NCI-H146 treated with DMSO at 0.1 percent for 48 hours (cell line): Measurements from ENCODE around the gene ATRNL1.
"Not testable (repeated sequence)": the region's sequence is repeated elsewhere in the genome, so short reads cannot be mapped to it uniquely, and the experiment has no call there.

Source experiments
- DNase-seq: peaks from one replicate; lab custom pipeline; 2025; ENCODE audit not compliant: unreplicated experiment; lab: John Stamatoyannopoulos, UW

The ATRNL1 gene

DNA sequence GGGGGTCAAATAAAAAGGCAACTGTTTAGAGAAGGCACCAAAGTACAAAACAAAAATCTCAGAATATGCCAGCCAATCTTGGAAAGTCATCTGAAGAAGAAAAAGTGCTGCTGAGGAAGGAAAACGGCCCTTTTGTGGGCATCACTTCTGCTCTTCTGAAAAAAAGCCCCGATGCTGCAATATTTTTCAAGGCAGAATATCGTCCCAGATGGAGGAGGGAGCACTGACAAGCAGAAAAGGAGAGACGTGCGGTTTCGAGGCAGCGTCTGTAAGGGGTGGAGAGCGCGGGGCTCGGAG is 959 bp upstream of the ATRNL1 start:
- no peak for DNase-seq

DNA sequence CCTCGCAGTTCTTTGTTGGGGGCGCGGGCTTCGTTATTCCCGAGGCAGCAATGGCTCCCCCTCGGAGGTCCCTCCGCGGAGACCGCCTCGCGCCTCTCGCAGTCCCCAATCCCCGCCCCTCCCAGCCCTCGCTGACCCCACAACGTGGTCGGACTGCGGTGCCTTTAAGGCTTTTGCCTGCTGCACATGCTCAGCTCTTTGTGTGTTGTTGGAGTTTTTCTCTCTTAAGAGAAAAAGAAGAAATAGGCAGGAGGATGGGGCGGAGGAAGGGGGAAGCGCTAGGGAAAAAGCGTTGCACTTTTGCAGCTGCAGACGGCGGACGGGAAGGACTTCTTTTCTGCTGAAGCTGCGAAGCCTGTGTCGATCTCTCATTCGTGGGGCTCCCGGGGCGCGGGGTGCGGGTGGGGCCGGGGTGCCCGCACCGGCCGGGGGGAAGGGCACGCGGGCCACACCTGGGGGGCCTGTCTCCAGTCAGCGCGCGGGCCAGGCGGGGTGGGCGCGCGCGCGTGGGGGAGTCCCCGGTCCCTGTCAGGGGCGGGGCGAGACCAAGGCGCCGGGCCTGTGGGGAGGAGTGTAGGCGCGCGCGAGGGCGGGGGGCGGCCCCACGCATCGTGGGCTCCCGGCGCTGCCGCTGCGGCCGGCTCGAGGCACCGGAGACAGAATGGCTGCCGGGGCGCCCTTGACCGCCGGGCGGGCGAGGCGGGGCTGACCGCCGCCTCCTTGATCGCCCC is 445 bp upstream of the ATRNL1 start:
- peak; percentile 9 for DNase-seq

DNA sequence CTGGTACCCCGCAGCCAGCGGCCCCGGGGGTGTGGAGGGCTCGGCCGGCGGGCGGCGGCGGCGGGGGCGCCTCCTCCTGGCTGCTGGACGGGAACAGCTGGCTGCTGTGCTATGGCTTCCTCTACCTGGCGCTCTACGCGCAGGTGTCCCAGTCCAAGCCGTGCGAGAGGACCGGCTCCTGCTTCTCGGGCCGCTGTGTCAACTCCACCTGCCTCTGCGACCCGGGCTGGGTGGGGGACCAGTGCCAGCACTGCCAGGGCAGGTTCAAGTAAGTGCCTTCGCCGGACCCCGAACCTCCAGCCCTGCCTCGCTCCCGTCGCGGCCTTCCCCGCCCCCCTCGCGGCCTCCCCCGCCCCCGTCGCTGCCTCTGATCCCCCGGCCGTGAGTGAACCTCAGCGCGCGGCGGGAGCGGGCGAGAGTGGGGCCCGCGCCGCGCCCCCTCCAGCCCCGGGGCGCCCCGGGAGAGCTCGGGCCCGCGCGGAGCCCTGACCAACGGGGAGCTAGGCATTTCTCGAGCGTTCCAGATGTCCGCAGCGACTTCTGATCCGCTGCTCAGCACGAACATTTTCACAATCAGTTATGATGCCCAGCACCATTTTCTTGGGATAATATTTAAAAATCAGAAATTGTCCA is 727 bp downstream of the ATRNL1 start:
- DNase-seq = no peak

DNA sequence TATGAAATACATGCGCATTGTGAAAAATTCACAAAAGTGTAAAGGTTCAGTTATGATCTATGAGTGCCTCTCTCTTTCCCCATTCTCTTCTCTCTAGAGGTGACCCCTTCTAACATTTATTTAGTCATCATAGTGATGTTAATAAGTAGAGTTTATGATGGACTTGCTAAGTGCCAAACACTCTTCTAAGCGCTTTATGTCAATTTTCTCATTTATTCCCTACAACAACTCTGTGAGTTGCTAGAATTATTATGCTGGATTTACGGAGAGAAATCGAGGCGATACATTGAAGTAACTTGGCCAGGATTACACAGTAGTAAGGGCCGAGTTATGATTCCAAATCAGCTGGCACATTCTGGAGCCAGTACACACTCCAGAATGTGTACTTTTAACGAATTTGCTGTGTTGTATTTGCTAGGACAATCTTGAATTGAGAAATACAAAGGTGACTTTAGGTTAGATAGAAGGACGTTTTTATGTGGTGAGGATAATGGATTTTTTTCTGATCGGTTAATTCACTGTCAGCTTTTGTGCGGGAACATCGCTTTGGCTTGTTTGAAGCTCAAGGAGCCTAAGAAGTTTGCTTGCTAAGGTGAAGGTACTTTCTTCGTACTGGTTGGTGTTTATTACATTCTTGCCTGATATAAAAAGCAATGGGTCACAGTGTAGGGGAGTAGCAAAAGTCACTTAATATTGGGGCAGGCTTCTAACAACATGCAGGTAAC is 1.4 kb downstream of the ATRNL1 start:
- DNase-seq = no peak

DNA sequence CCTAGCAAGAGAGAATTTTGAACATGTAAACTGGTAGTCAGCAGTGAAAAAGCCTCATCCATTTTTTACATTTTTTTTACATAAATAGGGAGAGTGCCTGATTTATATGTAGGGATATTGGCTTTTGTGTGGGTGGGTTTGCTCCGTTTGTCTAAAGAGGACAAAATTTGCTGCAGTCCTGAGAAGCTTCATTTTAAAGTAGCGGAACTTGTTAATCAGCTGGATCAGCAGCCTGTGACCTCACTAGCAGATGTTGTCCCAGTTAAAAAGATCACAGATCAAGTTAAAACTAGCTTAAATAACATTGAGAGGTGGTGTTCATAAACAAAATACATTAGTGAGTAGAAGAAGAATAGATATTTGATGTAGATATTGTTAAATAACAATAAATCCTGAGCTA is 2.6 kb downstream of the ATRNL1 start:
- no peak for DNase-seq

DNA sequence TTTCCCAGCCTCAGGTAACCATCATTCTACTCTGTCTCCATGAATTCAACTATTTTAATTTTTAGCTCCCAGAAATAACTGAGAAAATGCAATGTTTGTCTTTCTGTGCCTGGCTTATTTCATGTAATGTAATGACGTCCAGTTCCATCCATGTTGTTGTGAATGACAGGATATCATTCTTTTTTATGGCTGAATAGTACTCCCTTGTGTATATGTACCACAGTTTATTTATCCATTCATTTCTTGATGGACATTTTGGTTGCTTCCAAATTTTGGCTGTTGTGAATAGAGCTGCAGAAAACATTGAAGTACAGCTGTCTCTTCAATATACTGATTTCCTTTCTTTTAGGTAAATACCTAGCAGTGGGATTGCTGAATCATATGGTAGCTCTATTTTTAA is 10.5 kb downstream of the ATRNL1 start:
- DNase-seq = no peak

DNA sequence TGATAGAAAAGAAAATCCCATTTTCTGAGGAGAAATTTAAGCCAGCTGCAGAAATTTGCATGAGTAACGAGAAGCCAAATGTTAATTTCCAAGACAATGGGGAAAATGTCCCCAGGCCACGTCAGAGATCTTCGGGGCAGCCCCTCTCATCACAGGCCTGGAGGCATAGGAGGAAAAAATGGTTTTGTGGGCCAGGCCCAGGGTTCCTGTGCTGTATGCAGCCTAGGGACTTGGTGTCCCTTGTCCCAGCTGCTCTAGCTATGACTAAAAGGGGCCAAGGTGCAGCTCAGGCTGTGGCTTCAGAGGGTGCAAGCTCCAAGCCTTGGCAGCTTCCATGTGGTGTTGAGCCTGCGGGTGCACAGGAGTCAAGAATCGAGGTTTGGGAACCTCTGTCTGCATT is 12.2 kb downstream of the ATRNL1 start:
- DNase-seq = not testable (repeated sequence)

DNA sequence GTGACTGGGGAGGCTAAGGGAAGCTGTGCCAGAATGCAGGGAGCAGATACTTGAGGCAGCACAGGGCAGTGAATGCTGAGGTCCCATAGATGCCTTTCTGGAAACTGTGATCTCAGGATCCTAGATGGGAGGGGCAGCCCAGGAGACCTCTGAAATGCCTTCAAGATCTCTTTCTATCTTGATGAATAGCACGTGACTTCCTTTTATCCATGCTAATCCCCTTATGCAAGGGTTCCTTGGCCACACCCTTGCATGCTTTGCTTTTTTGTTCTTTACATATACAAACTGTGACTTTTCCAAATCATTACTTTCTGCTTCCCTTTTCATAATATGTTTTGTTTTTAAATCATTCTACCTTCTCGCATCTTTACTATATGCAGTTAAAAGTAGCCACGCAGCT is 14.7 kb downstream of the ATRNL1 start:
- no peak for DNase-seq

DNA sequence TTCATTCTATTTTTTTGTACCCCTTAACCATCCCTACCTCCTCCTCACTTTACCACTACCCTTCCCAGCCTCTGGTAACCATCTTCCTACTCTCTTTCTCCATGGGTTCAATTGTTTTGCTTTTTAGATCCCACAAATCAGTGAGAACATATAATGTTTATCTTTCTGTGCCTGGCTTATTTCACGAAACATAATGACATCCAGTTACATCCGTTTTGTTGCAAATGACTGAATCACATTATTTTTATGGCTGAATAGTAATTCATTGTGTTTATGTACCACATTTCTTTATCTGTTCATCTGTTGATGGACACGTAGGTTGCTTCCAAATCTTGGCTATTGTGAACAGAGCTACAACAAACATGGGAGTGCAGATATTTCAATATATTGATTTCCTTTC is 24.1 kb downstream of the ATRNL1 start:
- DNase-seq = no peak

DNA sequence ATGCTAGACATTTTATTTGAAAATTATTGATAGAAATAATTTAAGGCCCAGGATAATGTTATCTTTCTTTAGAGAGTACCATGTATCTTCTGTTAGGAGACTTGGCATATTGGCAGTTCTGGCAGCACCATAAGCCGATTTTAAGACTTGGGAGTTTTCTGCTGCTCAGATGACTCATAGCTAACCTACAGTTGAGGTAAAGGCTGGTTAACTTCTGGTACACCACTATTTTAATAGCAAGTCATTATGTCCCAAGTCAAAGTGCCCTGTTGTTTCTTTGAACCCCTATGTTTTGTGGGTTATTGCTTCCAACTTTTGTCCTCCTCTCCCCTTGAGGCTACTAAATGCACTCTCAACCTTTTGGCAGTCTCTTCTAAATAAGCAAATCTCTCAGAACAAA is 25.2 kb downstream of the ATRNL1 start:
- no peak for DNase-seq

DNA sequence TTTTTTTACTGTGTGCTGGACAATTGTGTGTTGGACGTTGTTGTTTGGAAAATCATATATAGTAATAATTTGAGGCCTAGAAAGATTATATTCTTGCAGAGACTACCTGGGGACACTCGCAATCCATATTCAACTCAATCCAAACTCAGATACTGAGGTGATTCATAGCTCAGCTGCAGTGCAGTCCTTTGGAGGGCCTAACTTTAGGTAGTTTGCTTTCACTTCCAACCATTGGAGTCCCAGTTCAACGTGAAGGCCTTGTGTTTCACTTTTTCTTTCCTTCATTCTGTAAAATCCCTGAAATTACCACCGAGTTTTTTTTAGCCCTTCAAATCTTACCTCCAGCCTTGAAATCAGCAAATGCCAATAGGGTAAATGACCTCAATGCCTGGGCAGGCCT is 32.3 kb downstream of the ATRNL1 start:
- DNase-seq = no peak

DNA sequence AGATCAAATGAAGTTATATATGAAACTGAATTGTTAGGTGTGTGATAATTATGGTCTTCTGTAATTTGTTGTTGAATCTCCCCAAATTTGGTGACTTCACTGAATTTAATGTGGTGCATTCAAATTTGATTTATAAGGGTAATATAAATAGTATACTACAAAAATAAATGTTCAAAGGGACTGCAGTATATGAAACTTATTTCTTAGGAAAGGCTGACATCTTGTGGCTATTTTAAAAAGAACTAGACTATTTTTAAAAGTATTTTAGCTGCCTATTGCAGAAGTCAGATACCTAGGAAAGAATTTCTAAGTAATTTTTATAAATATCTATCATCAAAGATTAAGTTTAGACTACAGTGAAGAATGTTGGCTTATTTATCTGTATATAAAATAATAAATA is 36.6 kb downstream of the ATRNL1 start:
- DNase-seq = peak; percentile 6

DNA sequence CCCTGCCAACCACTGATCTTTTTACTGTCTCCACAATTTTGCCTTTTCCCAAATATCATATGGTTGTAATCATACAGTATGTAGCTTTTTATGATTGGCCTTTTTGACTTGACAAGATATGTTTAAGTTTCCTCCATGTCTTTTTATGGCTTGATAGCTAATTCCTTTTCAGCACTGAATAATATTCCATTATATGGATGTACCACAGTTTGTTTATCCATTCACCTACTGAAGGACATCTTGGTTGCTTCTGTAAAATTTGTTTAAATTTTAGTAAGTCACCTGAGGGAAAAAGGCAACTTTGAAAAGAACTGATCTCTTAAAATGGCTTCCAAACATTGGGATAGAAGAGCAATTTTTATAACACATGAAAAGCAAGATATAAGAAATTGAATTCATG is 43.5 kb downstream of the ATRNL1 start:
- DNase-seq = no peak

DNA sequence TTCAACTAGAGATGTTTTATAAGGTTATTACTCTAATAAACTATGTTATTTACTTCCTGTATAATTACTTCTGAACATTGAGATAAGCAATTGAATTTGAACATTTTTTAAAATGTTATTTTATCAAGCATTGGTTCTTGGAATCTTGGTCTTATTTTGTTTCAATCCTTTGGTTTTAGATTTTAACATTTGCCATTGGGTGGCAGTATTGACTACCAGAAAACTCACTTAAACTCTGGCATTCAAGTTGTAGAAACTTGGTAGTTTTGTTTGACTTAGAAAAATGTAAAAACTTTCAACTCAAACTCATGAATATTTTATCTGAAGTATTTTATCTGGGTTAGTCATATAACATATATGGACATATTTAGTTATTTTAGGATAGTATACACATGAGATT is 48.1 kb downstream of the ATRNL1 start:
- DNase-seq = no peak

DNA sequence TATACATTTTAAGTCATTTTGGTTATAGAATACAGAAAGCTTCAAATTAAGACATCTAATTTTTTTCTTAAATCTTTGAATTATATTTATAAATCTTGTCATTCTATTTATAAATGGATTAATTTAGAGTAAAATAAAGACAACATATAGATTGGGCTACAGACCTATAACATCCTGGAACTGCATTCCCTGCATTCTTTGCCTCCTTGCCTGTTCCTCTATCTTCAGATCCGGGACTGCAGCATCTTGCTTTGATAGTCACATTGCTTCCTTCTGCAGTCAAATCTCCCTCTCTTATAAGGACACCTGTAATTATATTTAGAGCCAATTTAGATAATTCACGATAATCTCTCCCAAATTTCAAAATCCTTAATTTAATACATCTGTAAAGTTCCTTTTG is 64.2 kb downstream of the ATRNL1 start:
- no peak for DNase-seq

DNA sequence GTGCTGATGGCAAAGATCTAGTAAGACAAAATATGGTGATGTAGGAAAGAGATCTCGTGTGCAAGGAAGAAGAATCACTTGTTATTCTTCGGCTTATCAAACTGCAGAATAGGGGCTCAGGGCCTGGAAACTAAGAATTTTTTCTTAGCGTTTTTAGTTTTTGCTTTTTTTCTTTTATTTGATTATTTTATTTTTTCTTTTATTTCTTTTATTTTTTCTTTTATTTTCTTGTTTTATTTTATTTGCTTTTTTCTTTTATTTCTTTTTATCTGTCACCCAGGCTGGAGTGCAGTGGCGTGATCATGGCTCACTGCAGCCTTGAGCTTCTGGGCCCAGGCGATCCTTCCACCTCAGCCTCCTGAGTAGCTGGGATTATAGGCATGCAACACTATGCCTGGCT is 70.0 kb downstream of the ATRNL1 start:
- no peak for DNase-seq

DNA sequence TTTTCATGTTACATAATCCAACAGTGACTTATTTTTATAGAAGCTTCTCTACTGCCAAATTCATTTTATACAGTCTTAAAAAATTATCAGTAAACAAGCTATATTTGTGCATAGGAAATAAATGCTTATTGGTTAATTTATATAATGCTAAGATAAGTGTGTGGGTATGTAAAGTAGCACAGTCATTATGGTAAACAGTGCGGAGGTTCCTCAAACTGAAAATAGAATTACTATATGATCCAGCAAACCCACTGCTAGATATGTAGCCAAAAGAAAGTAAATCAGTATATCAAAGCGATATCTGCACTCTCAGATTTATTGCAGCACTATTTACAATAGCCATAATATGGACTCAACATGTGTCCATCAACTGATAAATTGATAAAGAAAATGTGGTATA is 71.1 kb downstream of the ATRNL1 start:
- no peak for DNase-seq

DNA sequence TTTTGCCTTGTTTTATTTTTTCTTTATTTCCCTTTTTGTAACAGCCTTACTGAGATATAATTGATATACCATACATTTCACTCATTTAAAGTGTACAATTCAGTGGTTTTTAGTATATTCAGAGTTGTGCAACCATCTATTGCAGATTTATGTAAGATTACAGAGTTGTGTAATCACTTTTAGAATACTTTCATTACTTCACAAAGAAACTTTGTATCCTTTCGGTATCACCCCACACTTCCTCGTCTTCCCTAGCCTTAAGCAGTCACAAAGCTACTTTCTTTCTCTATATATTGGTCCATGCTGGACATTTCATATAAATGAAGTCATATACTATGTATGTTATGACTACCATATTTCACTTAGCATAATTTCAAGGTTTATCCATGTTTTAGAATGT is 74.6 kb downstream of the ATRNL1 start:
- DNase-seq = no peak

DNA sequence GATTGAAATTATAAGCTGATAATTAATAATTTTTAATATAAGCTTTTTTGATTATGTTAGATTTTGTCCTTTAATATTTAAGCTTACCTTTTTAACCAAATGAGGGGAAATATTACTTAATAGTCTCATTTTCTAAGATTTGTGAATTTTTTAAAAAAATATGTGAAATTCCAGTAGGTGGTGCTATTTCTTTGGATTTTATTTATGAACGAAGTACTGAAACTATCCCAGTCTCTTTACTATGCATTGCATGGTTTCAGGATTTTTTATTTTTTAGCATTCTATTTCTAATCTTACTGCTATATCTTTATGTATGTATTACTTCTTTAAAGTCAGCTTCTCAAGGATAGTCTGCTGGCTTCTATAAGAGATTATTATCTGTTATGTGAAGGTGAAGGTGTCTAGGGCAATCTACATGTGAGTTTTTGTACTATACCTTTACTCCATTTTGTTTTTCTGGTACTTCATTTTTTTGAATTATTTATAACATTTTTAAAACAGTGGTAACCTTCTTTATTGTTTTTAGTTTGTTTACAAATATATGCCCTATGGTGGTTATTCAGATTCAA is 78.3 kb downstream of the ATRNL1 start:
- DNase-seq = no peak

DNA sequence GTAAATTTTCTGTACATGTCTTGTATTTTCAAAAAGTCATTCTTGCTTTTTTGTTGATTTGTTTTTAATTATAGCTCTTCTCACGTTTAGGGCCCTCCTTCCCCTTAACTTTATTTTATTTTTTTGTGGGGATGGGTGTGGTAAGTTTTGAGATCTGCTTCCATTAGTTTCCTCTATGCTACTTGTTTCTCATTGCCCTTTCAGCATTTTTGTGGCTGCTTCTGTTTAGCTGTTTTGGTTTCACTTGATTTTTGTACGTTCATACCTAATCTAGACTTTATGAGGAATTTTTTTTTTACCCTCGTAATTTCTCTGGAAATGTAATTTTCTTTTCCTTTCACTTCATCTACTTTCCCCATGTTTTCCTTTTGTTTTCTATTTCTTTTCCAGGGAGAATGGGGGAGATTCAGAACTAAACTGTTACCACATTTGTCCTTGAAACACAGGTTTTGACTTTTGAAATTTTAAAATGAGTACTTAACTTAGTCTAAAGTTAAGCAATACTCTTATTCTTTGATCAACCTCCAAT is 80.8 kb downstream of the ATRNL1 start:
- no peak for DNase-seq

DNA sequence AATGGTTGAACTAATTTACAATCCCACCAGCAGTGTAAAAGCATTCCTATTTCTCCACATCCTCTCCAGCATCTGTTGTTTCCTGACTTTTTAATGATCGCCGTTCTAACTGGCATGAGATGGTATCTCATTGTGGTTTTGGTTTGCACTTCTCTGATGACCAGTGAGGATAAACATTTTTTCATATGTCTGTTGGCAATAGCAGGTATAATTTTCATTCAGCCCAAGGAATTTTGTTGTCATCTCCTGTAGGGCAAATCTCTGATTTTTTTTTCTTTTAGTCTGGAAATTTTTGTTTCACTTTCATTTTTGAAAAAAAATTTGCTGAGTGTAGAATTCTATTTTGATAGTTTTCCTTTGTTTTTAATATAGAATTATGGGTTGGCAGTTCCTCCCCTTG is 114.1 kb downstream of the ATRNL1 start:
- not testable (repeated sequence) for DNase-seq

DNA sequence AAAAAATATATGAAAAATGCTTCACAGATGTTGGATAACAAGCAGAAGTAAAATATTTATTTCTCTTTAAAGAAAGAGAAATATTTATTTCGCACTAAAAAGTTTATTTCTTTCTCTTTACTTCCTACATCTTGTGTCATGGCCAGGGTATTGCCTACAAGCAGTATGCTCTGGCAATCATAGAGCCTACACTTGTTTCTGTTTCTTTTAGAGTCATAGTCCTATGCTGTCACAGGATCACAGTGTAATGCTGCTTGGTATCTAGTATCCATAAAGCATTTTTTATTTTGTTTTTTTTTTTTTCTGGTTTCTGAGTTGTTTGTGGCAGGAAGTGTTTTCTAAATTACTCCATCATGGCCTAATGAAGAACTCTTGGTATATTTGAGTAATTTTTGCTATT is 116.0 kb downstream of the ATRNL1 start:
- no peak for DNase-seq
